ENCODE data around the gene CMPK2. TPM values are rescaled to one million over a fixed set of nuclear protein-coding genes. Genes with fewer than 3 reads are reported as not detected.

Gene CMPK2
- total RNA-seq, 1 donor from 2014 or later: 0.49 TPM

GRCh38 chr2:6820903-6821584 is 44.7 kb downstream of the CMPK2 start:
- no peak for DNase-seq (ENCODE audit: low spot score)
- no peaks in the 10 kb centered on the region for H3K36me3 Mint-ChIP-seq (ENCODE audit: low read depth, unreplicated experiment)
- H3K27me3 Mint-ChIP-seq (ENCODE audit: unreplicated experiment): peaks cover 1% of the 10 kb centered on the region
- H3K27ac Mint-ChIP-seq (ENCODE audit: unreplicated experiment): no peak overlapping the region
- no peaks in the 10 kb centered on the region for H3K4me1 Mint-ChIP-seq (ENCODE audit: unreplicated experiment)
- H3K4me3 Mint-ChIP-seq (ENCODE audit: unreplicated experiment): no peak overlapping the region
- TF ChIP-seq CTCF (IDR thresholded peaks at IDR 0.05; ENCODE audit: unreplicated experiment): no peak
- H3K9me3 Mint-ChIP-seq (ENCODE audit: unreplicated experiment): peaks cover 7% of the 10 kb centered on the region

GRCh38 chr2:6820236-6820635 is 45.5 kb downstream of the CMPK2 start:
- no peaks in the 10 kb centered on the region for H3K36me3 Mint-ChIP-seq (ENCODE audit: low read depth, unreplicated experiment)
- TF ChIP-seq CTCF (IDR thresholded peaks at IDR 0.05; ENCODE audit: unreplicated experiment): no peak
- H3K4me1 Mint-ChIP-seq (ENCODE audit: unreplicated experiment): no peaks in the 10 kb centered on the region
- H3K27me3 Mint-ChIP-seq (ENCODE audit: unreplicated experiment): peaks cover 1% of the 10 kb centered on the region
- peaks cover 7% of the 10 kb centered on the region for H3K9me3 Mint-ChIP-seq (ENCODE audit: unreplicated experiment)
- no peak overlapping the region for H3K27ac Mint-ChIP-seq (ENCODE audit: unreplicated experiment)
- DNase-seq (ENCODE audit: low spot score): no peak
- no peak overlapping the region for H3K4me3 Mint-ChIP-seq (ENCODE audit: unreplicated experiment)

GRCh38 chr2:6819668-6820067 is 46.0 kb downstream of the CMPK2 start:
- no peaks in the 10 kb centered on the region for H3K36me3 Mint-ChIP-seq (ENCODE audit: low read depth, unreplicated experiment)
- H3K9me3 Mint-ChIP-seq (ENCODE audit: unreplicated experiment): peaks cover 7% of the 10 kb centered on the region
- no peak overlapping the region for H3K4me3 Mint-ChIP-seq (ENCODE audit: unreplicated experiment)
- no peaks in the 10 kb centered on the region for H3K4me1 Mint-ChIP-seq (ENCODE audit: unreplicated experiment)
- no peak for TF ChIP-seq CTCF (IDR thresholded peaks at IDR 0.05; ENCODE audit: unreplicated experiment)
- peaks cover 1% of the 10 kb centered on the region for H3K27me3 Mint-ChIP-seq (ENCODE audit: unreplicated experiment)
- DNase-seq (ENCODE audit: low spot score): no peak
- H3K27ac Mint-ChIP-seq (ENCODE audit: unreplicated experiment): no peak overlapping the region

GRCh38 chr2:6818012-6818411 is 47.7 kb downstream of the CMPK2 start:
- TF ChIP-seq CTCF (IDR thresholded peaks at IDR 0.05; ENCODE audit: unreplicated experiment): no peak
- Mint-ChIP-seq H3K27me3 (ENCODE audit: unreplicated experiment) (peaks cover 4% of the 10 kb centered on the region), H3K27ac (ENCODE audit: unreplicated experiment) (no peak overlapping the region), H3K9me3 (ENCODE audit: unreplicated experiment) (peaks cover 7% of the 10 kb centered on the region), H3K36me3 (ENCODE audit: low read depth, unreplicated experiment) (no peaks in the 10 kb centered on the region), H3K4me1 (ENCODE audit: unreplicated experiment) (no peaks in the 10 kb centered on the region), H3K4me3 (ENCODE audit: unreplicated experiment) (no peak overlapping the region)
- DNase-seq (ENCODE audit: low spot score): no peak

- Mint-ChIP-seq H3K36me3 (ENCODE audit: low read depth, unreplicated experiment) (peaks cover 2% of the 10 kb centered on the region), H3K27me3 (ENCODE audit: unreplicated experiment) (peaks cover 9% of the 10 kb centered on the region), H3K4me3 (ENCODE audit: unreplicated experiment) (no peak overlapping the region), H3K4me1 (ENCODE audit: unreplicated experiment) (no peaks in the 10 kb centered on the region), H3K27ac (ENCODE audit: unreplicated experiment) (no peak overlapping the region), H3K9me3 (ENCODE audit: unreplicated experiment) (peaks cover 4% of the 10 kb centered on the region)
- no peak for TF ChIP-seq CTCF (IDR thresholded peaks at IDR 0.05; ENCODE audit: unreplicated experiment)
- DNase-seq (ENCODE audit: low spot score): no peak
Measured at GRCh38 chr2:6814869-6815268, 50.8 kb downstream of the CMPK2 start.

All from endothelial cell (in vitro differentiated cells).